Muscle layer of colon (tissue), 2 donors: ENCODE results near the gene TTYH1.

Experiments
- H3K27ac ChIP-seq: one replicate; pipeline ENCODE4 v1.7.0; 2013; ENCODE audit warnings: low read depth, mild to moderate bottlenecking, low read length, moderate library complexity
- H3K27me3 ChIP-seq, 2 donors: one replicate each; pipeline ENCODE4 v1.7.0; 2013; ENCODE audit warnings: low read length in 2 of 2, mild to moderate bottlenecking in 2 of 2; ENCODE audit not compliant: insufficient read depth in 2 of 2, control insufficient read depth in 1 of 2
- H3K36me3 ChIP-seq: one replicate; pipeline ENCODE4 v1.7.0; 2013; ENCODE audit warnings: mild to moderate bottlenecking, low read length; ENCODE audit not compliant: insufficient read depth
- H3K4me1 ChIP-seq: one replicate; pipeline ENCODE4 v1.7.0; 2013; ENCODE audit warnings: mild to moderate bottlenecking, low read length; ENCODE audit not compliant: insufficient read depth
- H3K4me3 ChIP-seq, 2 donors: one replicate each; pipeline ENCODE4 v1.7.0; 2013; ENCODE audit warnings: low read length in 2 of 2, low read depth in 1 of 2, mild to moderate bottlenecking in 1 of 2, moderate library complexity in 1 of 2
- H3K9ac ChIP-seq: one replicate; pipeline ENCODE4 v1.7.0; 2013; ENCODE audit warnings: low read length
- H3K9me3 ChIP-seq: one replicate; pipeline ENCODE4 v1.7.0; 2013; ENCODE audit warnings: mild to moderate bottlenecking, low read length
- donor health status: abdominal sarcoma.
- donor health status: Adenocarcinoma of cecum.

Gene TTYH1

GRCh38 chr19:54425382-54425723 is 10.1 kb downstream of the TTYH1 start:
- H3K9me3 ChIP-seq = no peaks in the 10 kb centered on the region
- H3K4me1 ChIP-seq = peaks cover 2% of the 10 kb centered on the region
- H3K27me3 ChIP-seq = peaks cover 13 to 51% of the 10 kb centered on the region in 2 donors
- no peak overlapping the region for H3K9ac ChIP-seq
- no peak overlapping the region for H3K4me3 ChIP-seq
- no peaks in the 10 kb centered on the region for H3K36me3 ChIP-seq
- H3K27ac ChIP-seq = no peak overlapping the region

GRCh38 chr19:54426291-54426931 is 11.1 kb downstream of the TTYH1 start:
- Histone ChIP-seq H3K9me3 (no peaks in the 10 kb centered on the region), H3K27me3 (peaks cover 18 to 51% of the 10 kb centered on the region in 2 donors), H3K27ac (no peak overlapping the region), H3K4me1 (peaks cover 9% of the 10 kb centered on the region), H3K36me3 (no peaks in the 10 kb centered on the region), H3K4me3 (no peak overlapping the region), H3K9ac (no peak overlapping the region)

- H3K27me3 ChIP-seq = peaks cover 21 to 54% of the 10 kb centered on the region in 2 donors
- no peak overlapping the region for H3K27ac ChIP-seq
- H3K4me1 ChIP-seq = peaks cover 9% of the 10 kb centered on the region
- no peaks in the 10 kb centered on the region for H3K9me3 ChIP-seq
- no peak overlapping the region for H3K4me3 ChIP-seq
- no peaks in the 10 kb centered on the region for H3K36me3 ChIP-seq
- no peak overlapping the region for H3K9ac ChIP-seq
These were observed 12.3 kb downstream of the TTYH1 start for GRCh38 chr19:54427586-54427985.

GRCh38 chr19:54428323-54429175 is 13.3 kb downstream of the TTYH1 start:
- H3K27me3 ChIP-seq = peaks cover 24 to 64% of the 10 kb centered on the region in 2 donors
- no peak overlapping the region for H3K9ac ChIP-seq

GRCh38 chr19:54429176-54429495 is 13.9 kb downstream of the TTYH1 start:
- H3K9me3 ChIP-seq = no peaks in the 10 kb centered on the region
- H3K27ac ChIP-seq = no peak overlapping the region
- H3K36me3 ChIP-seq = no peaks in the 10 kb centered on the region
- H3K4me3 ChIP-seq = no peak overlapping the region
- no peak overlapping the region for H3K9ac ChIP-seq
- peaks cover 9% of the 10 kb centered on the region for H3K4me1 ChIP-seq
- peaks cover 24 to 69% of the 10 kb centered on the region in 2 donors for H3K27me3 ChIP-seq

More at GRCh38 chr19:54428323-54429175, 13.3 kb downstream of the TTYH1 start:
- H3K9me3 ChIP-seq = no peaks in the 10 kb centered on the region
- no peak overlapping the region for H3K4me3 ChIP-seq
- H3K4me1 ChIP-seq = peaks cover 9% of the 10 kb centered on the region
- H3K36me3 ChIP-seq = no peaks in the 10 kb centered on the region
- no peak overlapping the region for H3K27ac ChIP-seq

GRCh38 chr19:54429545-54430227 is 14.4 kb downstream of the TTYH1 start:
- Histone ChIP-seq H3K27me3 (peaks cover 24 to 73% of the 10 kb centered on the region in 2 donors), H3K9me3 (no peaks in the 10 kb centered on the region), H3K27ac (no peak overlapping the region), H3K4me1 (peaks cover 15% of the 10 kb centered on the region), H3K4me3 (no peak overlapping the region), H3K9ac (no peak overlapping the region), H3K36me3 (no peaks in the 10 kb centered on the region)

- Histone ChIP-seq H3K9ac (no peak overlapping the region), H3K36me3 (no peaks in the 10 kb centered on the region), H3K9me3 (no peaks in the 10 kb centered on the region), H3K27me3 (peaks cover 24 to 73% of the 10 kb centered on the region in 2 donors), H3K27ac (no peak overlapping the region), H3K4me1 (peaks cover 24% of the 10 kb centered on the region), H3K4me3 (no peak overlapping the region)
These were observed 15.3 kb downstream of the TTYH1 start for GRCh38 chr19:54430306-54431254.

- Histone ChIP-seq H3K4me3 (no peak overlapping the region), H3K9me3 (no peaks in the 10 kb centered on the region), H3K27ac (no peak overlapping the region), H3K27me3 (peaks cover 24 to 66% of the 10 kb centered on the region in 2 donors), H3K36me3 (no peaks in the 10 kb centered on the region), H3K4me1 (peaks cover 31% of the 10 kb centered on the region), H3K9ac (no peak overlapping the region)
These were observed 16.1 kb downstream of the TTYH1 start for GRCh38 chr19:54431255-54431838.

- H3K36me3 ChIP-seq = no peaks in the 10 kb centered on the region
- H3K27ac ChIP-seq = no peak overlapping the region
- no peak overlapping the region for H3K4me3 ChIP-seq
- no peaks in the 10 kb centered on the region for H3K9me3 ChIP-seq
- H3K4me1 ChIP-seq = peaks cover 32% of the 10 kb centered on the region
- peaks cover 24 to 62% of the 10 kb centered on the region in 2 donors for H3K27me3 ChIP-seq
- H3K9ac ChIP-seq = no peak overlapping the region
These were observed 17.0 kb downstream of the TTYH1 start for GRCh38 chr19:54432144-54432738.

- no peaks in the 10 kb centered on the region for H3K36me3 ChIP-seq
- H3K9me3 ChIP-seq = no peaks in the 10 kb centered on the region
- no peak overlapping the region for H3K27ac ChIP-seq
- H3K27me3 ChIP-seq = peaks cover 23 to 58% of the 10 kb centered on the region in 2 donors
- no peak overlapping the region for H3K4me3 ChIP-seq
- no peak overlapping the region for H3K9ac ChIP-seq
- H3K4me1 ChIP-seq = peaks cover 32% of the 10 kb centered on the region
These were observed 18.4 kb downstream of the TTYH1 start for GRCh38 chr19:54433697-54434096.
